SH-SY5Y (cell line): ENCODE results near the gene EXOC7.

Experiments
- GATA2 ChIP-seq: IDR thresholded peaks from 2 replicates; pipeline ENCODE4 v1.6.1; 2011; ENCODE audit warnings: mild to moderate bottlenecking, low read depth, low read length
- GATA3 ChIP-seq: IDR thresholded peaks from 2 replicates; pipeline ENCODE4 v1.6.1; 2011; ENCODE audit warnings: low read depth, mild to moderate bottlenecking, low read length, moderate library complexity

The EXOC7 gene

GRCh38 chr17:76039121-76039520, 64.5 kb downstream of the EXOC7 start:
- TF ChIP-seq GATA3, result no peak
- no peak for TF ChIP-seq GATA2

- TF ChIP-seq GATA2, result no peak
- TF ChIP-seq GATA3, result no peak
Observed at GRCh38 chr17:76038050-76038449, 65.5 kb downstream of the EXOC7 start.

GRCh38 chr17:76036497-76037261, 66.9 kb downstream of the EXOC7 start:
- TF ChIP-seq GATA3, result no peak
- no peak for TF ChIP-seq GATA2

- no peak for TF ChIP-seq GATA3
- TF ChIP-seq GATA2, result no peak
Observed at GRCh38 chr17:76034428-76035350, 68.9 kb downstream of the EXOC7 start.

DNA sequence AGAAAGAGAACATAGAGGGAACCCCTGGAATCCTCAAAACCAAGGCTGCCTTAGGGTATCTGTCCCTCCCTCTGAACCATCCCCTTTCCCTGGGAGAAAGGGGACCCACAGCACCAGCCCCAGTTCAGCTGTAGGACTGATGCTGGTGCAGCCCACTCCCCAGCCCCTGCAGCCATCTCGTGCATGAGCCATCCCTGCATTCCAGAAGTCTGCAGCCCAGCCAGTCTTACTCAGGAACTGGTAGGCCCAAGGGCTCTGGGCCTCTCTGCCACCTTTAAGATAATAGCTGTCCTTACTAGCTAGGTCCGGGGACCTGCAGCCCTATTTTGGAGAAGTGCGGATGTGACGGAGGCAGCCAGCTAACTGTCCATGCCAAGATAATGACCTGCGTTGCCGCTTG, 70.4 kb downstream of the EXOC7 start:
- no peak for TF ChIP-seq GATA2
- TF ChIP-seq GATA3, result no peak

DNA sequence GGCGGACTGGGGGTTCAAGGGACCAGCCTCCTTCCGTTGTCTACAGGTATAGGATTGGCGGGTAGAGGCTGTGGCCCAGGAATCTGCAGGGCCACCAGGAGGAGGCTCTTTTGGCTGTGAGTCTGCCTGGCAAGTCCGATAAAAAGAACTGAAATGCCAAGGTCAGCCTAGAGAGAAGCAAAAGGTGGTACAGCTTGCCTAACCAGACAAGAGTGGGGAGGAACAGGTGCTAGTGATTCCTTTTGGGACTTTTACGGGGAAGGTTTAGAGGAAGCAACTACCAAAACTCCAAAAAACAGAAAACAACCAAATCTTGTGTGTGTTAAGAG, 70.8 kb downstream of the EXOC7 start:
- no peak for TF ChIP-seq GATA2
- no peak for TF ChIP-seq GATA3

DNA sequence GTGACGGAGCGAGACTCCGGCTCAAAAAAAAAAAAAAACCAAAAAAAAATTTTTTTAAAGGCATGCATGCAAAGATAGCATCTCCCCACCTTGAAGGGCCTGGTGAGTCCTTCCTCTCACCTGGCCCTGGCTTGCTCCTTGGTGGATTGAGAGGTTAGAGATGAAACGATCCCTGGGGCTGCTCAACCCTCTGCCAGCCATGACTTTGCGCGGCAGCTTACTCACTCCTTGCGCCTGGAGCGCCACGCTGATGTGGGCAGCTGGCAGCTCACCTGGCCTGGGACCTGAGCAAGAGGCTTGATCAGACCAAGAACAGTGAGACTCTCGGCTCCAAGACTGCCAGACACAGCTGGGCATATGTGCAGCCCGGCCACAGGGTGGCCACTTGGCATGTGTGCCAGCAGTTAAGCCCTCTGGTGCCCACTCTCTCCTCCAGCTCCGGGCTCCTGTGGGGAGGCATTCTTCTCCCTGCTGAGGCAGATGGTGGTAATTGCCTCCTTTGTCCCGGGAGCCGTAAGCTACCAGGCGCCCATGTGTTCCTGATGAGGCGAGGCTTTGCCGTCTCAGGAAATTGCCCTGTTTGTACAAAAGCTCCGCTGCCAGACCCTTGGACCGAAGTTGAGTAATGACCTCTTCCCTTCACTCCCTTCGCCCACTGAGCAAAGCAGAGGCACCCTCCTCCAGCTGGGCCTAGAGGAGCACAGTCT, 71.4 kb downstream of the EXOC7 start:
- TF ChIP-seq GATA2 (no peak), GATA3 (no peak)
